GM19397 (cell line): ENCODE data around the gene SNPH.

Experiments used
- ATAC-seq: cut with Tn5 transposase; IDR thresholded peaks from one replicate; pipeline ENCODE4 v1.9.1; 2021; ENCODE audit warnings: mild to moderate bottlenecking, moderate library complexity; ENCODE audit not compliant: unreplicated experiment

Gene SNPH

GRCh38 chr20:1286267-1287024 lies 20.4 kb downstream of the SNPH start:
- ATAC-seq: no peak

GRCh38 chr20:1287306-1287705 lies 21.2 kb downstream of the SNPH start:
- ATAC-seq: no peak

GRCh38 chr20:1287787-1288569 lies 21.9 kb downstream of the SNPH start:
- ATAC-seq: no peak

GRCh38 chr20:1291191-1291741 lies 25.2 kb downstream of the SNPH start:
- ATAC-seq: no peak

GRCh38 chr20:1292620-1293019 lies 26.5 kb downstream of the SNPH start:
- no peak for ATAC-seq

- no peak for ATAC-seq
Measured at GRCh38 chr20:1293641-1294379, 27.7 kb downstream of the SNPH start.

- ATAC-seq: no peak
Measured at GRCh38 chr20:1294497-1294896, 28.4 kb downstream of the SNPH start.

- ATAC-seq: no peak
Measured at GRCh38 chr20:1295276-1295930, 29.3 kb downstream of the SNPH start.

- no peak for ATAC-seq
Measured at GRCh38 chr20:1296117-1296610, 30.1 kb downstream of the SNPH start.

GRCh38 chr20:1296922-1297321 lies 30.8 kb downstream of the SNPH start:
- ATAC-seq: no peak

- no peak for ATAC-seq
Measured at GRCh38 chr20:1297486-1297885, 31.4 kb downstream of the SNPH start.

GRCh38 chr20:1298166-1298565 lies 32.1 kb downstream of the SNPH start:
- no peak for ATAC-seq

- no peak for ATAC-seq
Measured at GRCh38 chr20:1298888-1299511, 32.9 kb downstream of the SNPH start.

GRCh38 chr20:1299522-1299921 lies 33.4 kb downstream of the SNPH start:
- no peak for ATAC-seq

- ATAC-seq: no peak
Measured at GRCh38 chr20:1300083-1300840, 34.2 kb downstream of the SNPH start.

GRCh38 chr20:1301031-1301529 lies 35.0 kb downstream of the SNPH start:
- no peak for ATAC-seq

- no peak for ATAC-seq
Measured at GRCh38 chr20:1302685-1303541, 36.8 kb downstream of the SNPH start.
